Left kidney (tissue), 2 donors: Measurements from ENCODE around the gene FBXW8. TPM values are rescaled to one million over a fixed set of nuclear protein-coding genes. Genes with fewer than 3 reads are reported as not detected.

Experiments
- DNase-seq: peaks from one replicate; pipeline ENCODE4 v3.0.0-alpha.2; 2013
- polyA plus RNA-seq: library from polyadenylated mRNA; unstranded; fragments of 120-200 nt; gene quantifications from one replicate; pipeline ENCODE4 v1.2.1, GENCODE V29; 2013; ENCODE audit not compliant: insufficient read length

FBXW8 gene
- polyA plus RNA-seq, 1 donor, result 23.8 TPM

DNA sequence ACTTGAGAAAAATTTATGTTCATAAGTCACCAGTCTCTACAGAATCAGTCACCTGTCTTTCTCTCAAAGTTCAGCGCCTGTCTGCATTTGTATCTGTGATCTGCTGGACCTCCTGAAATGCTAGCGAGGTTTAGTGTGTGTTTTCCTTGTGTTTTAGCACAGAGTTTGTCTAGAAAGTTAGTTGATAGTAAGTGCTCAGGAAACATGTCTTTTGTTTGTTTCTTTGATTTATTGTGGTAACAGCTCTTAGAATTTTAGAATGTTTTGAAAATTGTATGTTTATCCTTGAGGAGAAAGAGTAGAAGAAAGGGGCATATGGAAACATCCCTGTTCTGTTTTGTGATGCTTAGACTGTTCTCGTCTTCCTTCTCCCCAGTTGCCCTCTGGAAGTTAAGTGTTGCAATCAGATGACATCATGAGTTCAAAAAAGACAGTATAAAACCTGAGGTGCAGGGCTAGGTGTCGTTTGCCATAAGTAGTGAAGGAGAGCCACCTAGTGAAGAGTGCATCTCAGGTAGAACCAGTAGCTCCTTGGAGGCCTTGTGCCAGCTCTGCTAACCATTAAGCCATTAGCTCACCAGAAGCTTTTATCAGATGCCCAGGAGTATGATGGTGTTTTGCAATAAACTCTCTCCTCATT lies 44.8 kb downstream of the FBXW8 start:
- no peak for DNase-seq

DNA sequence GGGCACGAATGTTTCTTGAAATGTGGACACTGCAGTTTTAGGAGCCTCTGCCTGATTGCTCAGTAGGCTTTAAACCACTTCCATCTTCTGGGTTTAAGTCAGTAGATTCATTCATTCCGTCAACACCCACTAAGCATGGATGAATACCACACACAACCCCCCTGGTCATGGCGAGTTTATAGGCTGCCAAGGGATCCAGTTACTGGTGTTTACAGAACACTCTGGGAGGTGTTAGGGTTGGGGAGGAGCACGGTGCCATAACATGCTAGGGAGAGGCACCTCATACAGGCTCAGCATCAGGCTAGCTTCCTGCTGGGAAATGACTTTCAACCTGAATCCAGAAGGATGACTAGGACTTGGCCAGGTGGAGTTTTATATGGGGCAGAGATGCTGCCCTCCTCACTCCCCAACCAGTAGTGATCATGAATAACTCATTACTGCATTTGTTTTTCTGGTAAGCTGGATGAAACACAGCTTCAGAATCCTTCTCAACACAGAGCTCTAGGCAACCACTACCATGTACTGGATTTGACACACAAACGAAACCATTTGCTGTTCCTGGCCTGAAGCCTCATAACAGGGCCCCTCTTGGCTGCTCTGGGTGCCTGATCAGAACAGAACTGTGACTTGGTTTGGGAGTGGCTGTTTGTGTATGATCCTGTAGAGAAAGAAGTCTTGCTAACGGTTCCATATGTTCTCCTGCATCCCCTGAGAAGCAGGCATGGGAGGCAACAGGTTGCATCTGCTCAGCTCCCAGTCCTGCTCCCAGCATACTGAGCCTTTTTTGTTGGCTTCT lies 47.9 kb downstream of the FBXW8 start:
- DNase-seq, result no peak

DNA sequence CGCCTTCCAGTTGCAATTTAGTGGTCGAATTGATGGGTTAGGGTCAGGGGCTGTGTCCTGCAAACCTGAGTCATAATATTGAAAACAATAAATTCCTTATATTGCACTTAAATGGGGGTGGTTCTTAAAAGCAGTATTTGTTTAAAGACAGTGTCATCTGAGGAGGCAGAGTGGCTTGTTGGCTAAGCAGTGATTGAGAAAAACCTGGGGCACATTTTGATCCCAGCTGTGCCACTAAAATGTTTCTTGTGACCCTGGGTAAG lies 48.4 kb downstream of the FBXW8 start:
- DNase-seq, result no peak

DNA sequence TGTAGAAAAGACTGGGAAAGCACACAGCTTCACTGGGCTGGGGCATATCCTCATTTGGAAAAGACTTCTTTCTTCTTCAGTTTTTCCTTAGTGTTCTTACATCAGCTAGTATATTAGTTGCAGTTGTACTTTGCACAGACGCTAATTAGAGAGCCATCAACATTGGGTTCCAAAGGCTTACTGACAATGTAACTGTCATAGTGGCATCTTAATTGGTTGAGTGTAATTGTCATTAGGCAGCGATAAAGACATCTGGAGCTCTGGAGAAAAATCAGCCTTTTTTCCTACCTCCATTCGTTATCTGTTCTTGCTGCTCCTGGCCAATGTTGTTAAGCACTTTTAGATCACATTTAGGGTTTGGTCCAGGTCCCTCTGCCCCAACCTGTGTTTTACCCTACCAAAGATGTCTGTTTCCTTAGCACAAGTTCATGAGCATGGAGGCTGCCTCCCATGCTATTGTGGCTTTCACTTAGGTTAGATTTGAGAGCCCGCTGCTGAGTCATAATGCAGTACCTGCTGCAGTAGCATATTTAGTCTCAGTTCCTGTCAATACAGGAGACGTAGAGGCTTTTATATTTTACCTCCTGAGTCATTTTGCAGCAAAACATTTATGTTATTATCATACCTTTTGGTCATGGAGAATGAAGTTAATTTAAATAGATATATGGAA lies 49.2 kb downstream of the FBXW8 start:
- no peak for DNase-seq

DNA sequence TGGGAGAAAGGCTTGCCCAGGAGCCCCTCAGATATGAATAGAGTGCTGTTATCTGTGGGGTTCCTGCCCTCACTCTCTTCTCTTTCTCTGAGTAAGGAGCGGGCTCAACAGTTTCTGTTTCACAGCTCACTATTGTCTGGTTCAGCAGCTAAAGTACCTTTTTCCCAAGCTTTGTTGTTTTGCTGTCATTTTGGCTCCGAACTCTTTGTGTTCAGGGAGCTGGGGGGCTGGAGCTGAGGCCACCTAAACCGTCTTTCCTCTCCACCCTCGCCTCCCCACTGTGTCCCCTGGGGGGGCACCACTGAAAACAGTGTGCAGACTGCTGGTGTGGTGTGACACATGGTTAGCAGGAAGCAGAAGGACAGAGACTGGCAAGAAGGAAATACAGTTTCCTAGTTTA lies 51.4 kb downstream of the FBXW8 start:
- no peak for DNase-seq

DNA sequence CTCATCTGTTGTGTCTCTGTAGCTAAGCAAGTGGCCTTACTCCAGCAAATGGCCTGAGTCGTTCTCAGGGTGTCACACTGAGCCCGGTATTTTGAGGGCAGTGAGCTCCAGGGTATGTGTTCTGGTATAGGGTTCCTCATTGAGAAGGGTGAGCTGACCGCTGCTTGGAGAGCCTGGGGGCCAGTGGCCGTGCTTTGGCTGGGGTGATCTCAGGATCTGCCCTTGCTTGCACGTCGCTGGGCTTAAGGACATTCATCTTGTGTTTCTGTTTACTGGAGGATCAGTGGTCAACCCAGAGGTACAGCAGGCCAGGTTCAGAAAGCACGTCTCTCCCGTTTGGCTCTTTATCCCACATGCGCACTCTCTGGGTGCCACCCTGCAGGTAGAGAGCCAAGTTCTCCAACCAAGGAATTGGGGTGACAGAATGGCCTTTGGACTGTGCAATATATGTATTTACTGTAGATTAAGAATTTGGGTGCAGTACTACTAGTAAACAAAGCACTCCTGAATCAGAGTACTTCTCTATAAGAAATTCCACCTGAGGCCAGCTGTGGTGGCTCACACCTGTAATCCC lies 52.1 kb downstream of the FBXW8 start:
- no peak for DNase-seq

DNA sequence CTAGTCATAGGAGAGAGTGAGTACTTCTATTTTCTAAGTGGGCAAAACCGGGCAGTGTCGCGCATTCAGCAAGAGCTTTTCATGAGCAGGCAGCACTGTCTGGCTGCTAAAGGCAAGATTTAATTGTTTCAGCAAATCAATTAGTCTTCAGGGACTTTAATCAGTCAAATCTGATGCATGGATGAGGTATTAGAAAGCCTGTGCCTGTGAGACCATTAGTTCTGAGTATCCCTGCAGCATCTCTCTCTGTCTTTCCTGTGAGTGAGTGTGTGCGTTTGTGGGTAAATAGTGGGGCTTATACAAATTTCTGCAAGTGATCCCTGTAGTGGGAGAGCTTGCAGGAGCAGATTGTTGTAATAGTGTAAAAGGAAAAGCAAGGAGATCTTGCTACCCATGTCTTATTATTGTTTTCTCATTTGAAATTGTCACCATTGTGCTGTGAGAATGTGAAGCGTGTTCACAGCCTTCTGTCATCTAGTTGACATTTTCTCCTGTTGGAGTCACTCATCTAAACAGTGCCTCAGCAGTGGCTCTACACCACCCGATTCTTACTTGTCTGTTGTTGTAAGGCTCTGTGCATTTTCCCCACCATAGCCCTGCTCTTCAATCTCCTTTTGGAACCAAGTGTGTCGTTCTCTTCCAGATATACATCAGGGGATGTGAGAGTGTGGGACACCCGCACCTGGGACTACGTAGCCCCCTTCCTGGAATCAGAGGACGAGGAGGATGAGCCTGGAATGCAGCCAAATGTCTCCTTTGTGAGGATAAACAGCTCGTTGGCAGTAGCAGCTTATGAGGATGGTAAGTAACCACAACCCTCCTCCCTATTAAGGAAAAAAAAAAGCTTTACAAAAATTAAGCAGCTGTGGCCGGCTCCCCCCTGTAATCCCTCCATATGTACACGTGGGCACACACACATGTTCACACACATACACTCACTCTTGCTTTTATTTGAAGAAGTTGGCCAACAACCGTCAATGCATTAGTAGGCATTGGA lies 53.6 kb downstream of the FBXW8 start:
- no peak for DNase-seq

DNA sequence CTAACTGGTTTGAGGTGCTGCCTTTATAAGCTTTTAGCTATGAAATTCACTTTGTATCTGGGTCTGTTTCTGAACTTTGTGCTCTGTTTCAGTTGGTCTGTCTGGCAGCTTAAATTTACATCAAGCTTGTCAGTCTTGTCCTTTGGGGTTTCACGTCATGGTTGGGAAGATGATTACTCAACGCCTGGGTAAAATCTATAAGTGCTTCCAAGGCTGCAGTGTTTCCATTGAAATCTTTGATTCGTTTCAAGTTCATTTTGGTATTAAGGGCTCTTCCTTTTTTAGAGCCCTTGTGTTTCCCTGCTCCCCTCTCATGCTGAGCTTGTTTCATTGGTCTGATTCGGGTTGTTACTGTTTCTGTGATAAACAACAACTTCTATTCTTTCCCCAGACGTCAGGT lies 58.2 kb downstream of the FBXW8 start:
- DNase-seq, result no peak

DNA sequence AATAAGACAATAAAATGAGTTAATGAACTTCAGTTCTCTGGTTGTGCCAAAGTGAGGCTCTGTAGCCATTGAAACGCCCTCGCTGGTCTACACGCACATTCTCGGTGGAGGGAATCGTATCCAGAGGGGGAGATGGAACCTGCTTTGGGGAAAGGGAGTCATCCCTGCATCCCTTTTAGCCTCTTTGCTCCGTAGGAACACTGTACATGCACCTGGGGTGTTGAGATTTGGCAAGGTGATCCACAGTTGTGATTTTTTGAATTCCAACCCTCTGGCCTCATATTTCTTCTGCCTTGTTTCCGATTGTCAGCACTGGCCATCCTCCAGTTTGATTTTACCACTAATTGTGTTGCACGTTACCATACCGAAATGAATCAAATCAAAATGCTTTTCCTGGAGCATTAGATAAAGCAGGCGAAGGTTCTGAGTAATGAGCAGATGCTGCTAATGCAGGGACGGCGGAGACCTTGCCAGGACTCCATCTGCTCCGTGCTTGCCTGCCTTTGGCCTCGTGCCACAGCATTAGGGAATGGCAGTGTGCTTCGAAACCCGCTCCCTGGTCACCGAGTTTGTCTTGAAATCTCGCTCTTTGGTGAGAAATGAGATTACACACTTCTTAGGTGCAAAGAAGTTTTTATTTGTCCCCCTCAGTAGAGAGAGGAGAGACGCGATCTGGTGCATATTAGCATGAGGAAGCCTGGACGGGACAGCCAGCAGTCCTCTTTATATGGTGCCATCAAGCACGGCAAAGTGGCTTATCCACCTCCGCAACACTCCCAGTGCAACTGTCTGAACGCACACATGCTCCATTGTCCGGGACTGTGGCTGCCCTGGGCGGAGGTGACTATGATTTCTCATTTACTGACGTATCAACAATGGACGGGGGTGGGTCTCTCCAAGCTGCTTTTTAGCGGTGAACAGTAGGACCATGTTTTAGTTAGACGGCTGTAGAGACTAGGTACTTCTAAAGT lies 59.1 kb downstream of the FBXW8 start:
- DNase-seq, result no peak

DNA sequence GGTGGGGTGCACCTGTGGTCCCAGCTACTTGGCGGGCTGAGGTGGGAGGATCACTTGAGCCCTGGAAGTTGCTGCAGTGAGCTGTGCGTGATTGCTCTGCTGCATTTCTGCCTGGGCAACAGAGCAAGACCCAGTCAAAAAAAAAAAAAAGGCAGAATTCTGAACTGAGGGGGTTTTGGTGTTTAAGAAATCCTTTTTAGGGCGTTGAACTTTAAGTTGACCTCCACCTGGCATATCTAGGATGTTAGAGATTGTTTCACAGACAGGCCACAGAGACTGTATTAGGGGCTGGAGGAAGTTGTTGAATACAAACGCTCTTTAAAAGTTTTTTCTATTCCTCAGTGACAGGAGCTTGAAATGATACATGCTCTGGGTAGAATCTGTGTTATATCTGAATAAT lies 60.5 kb downstream of the FBXW8 start:
- DNase-seq, result no peak

DNA sequence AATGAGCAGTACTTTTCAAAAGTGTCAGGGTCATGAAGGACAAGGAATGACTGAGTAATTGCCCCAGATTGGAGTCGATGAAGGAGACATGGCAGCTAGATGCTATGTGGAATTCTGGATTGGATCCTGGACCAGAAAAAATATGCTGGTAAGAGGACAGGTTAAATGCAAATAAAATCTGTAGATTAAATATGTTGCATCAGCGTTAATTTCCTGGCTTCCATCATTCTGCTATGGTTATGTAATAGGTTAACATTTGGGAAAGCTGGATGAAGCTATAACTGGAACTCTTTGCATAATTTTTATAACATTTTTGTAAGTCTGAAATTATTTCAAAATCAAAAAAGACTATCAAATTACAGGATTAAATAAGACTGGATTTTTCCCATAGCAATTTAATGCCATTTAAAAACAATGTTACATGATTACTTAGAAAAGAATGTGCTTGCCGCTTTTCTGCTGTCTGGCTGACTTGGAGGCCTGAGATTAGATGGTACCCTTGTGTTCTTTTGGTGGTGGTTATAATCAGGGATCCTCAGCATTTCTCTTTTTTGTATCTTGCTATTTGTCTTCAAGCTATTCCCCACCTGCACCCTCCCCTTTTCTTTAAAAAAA lies 65.1 kb downstream of the FBXW8 start:
- DNase-seq, result no peak

DNA sequence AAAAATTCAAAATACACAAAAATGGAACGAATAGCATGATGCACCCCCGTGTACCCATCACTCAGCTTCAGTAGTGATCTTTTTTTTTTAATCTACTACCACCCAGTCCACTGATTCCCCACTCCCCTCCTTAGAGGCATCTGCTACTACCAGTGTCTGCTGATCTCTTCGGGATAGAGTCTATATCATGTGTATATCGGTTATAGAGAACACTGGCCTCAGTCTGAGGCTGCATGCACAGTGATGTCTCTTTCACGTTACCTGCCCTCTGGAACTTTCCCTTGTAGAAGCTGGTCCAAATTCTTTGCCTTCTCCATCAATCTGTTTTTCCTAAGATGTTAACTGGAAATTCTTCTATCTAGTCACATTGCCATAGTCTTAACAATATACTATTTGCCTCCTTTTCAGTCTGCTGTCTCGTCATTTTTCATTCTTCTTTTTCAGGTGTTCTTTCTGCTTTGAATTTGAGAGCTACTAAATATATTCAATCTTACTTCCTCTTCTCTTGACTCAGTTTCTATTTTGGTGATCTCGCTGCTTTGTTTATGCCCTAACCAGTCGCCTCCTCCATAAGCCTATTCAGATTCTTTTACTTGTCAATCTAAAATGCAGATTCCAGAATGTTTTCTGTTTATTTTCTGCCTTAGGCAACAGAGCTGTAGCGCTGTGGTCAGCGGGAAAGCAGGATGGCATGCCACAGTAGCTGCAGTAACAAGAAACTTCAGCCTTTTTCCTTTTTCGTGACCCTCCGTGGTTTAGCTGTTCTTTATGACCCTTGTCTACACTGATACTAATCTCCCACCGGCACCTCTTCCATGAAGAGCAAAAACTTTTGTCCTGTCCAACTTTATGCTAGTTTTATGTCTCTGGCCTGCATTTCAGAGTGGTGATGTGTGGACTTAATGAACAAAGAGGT lies 67.0 kb downstream of the FBXW8 start:
- DNase-seq, result no peak

DNA sequence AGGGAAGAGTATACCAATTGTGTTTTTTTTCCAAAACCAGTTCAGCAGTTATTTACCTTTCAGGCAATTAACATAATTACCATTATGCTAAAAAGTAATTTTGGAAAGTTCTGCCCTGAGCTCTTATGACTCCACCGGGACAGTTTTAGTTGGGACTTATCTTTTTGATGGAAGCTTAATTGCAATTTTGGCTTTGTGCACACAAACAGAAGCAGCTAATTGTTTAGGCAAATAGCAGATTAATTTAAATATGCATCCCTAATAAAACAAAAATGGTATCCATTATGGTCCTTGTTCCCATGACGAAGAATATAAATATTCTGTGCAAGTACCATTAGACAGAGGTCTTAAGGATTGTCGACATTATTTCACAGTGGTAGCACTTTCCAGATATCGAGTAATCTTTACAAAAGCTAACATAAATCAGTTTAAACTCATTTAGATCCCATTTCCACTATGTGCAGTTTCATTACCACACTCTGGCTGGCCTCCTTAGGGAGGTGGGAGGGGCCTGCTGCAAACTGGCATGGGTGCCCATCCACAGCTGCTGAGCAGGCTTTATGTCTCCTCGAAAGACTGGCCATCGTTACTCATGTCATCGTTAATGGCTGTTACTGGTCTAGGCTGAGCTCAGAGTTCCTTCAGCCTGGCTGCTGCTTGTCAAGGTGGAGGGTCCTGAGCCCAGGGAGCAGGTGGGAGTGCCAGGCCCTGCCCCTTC lies 68.2 kb downstream of the FBXW8 start:
- DNase-seq, result no peak

DNA sequence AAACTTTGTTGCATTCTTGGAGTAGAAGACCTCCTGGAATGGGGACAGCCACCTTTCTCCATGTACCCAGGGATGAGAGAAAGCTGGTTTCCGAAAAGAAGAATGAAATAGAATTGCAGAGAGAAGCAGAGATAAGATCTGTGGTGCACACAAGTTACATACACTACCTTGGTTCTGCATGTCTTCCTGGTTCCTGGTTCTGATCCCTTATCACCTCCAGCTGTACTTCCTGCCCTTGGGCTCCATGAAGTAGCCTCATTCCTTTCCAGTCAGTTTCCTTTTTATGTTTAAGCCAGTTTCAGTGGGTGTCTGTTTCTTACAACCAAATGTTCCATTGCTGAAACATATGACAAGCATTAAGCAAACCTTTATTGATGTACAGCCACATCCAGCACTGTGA lies 69.3 kb downstream of the FBXW8 start:
- no peak for DNase-seq

DNA sequence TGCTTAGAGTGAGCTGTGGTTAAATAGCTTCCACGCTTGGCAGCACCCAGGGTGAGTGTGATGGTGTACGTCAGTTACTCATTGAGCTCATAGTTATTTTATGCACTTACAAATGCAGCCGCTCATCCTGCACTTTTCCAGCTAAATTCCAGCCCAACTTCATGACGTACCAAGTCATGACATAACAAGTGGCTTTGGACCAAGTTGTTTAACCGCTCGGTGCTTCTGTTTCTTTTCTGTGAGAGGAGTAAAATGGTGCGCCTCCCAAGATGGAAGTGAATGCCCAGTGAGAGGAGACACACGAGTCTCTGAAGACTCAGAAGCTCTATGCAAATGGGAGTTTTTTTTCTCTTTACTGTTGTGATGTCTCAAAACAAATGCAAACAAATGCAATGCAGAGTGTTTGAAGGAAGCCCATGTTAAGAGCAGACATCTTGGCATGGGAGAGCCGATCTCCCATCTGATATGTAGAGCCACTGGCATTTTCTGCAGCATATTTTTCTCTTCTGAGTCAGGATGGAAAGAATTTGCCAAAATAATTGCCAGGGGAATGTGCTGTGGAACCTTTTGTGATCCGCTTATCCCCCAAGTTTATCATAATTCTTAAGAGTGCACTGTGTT lies 72.2 kb downstream of the FBXW8 start:
- no peak for DNase-seq

DNA sequence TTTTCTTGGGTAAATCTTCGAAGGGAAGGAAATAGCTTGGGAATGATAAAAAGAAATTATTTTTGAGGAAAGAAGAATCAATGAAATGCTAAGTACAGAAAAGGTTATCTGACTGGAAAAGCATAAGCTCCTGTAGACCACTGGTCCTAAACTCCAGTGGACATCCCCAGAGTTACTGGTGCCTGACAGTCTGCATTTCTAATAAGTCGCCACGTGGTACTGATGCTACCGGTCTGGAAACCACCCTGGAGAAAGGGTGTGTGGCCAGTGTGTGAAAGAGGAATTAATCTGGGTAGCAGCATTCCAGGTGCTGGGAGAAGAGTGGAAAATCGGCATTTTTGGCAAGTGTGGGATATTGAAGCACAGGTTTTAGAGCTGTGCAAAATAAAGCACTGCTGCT lies 73.3 kb downstream of the FBXW8 start:
- no peak for DNase-seq

DNA sequence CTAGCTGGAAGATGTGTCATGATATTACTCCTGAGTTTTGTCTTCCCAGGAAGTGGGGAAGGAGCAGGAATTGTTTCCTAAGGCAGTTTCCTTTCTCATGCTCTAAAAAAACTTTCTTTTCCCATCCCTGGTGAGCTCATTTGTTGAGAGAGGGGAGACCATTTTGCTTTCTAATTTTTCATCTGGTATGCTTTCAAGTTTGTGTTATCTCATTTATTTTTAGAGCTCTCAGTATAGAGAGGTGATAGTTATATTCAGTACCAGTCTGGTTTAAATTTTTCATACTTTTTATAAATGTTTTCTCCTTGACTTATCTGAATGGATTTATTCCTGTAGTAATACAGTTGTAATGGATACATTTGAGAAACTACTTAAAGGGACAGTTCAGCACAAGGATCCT lies 79.6 kb downstream of the FBXW8 start:
- no peak for DNase-seq
